SIG-M5 (cell line): ENCODE data around the gene SLC30A2.

Experiments used
- DNase-seq: peaks from one replicate; lab custom pipeline; 2025; lab: John Stamatoyannopoulos, UW

The SLC30A2 gene

GRCh38 chr1:25996966-25997827 lies 48.7 kb downstream of the SLC30A2 start:
- peak; percentile 73 for DNase-seq

GRCh38 chr1:25994402-25995150 lies 51.3 kb downstream of the SLC30A2 start:
- no peak for DNase-seq

GRCh38 chr1:25993197-25993951 lies 52.5 kb downstream of the SLC30A2 start:
- DNase-seq, result no peak

- DNase-seq, result no peak
Measured at GRCh38 chr1:25992689-25993171, 53.2 kb downstream of the SLC30A2 start.

GRCh38 chr1:25991937-25992688 lies 53.8 kb downstream of the SLC30A2 start:
- no peak for DNase-seq

GRCh38 chr1:25990702-25991395 lies 55.1 kb downstream of the SLC30A2 start:
- DNase-seq, result no peak

GRCh38 chr1:25990251-25990650 lies 55.7 kb downstream of the SLC30A2 start:
- no peak for DNase-seq

- DNase-seq, result no peak
Measured at GRCh38 chr1:25989440-25990234, 56.3 kb downstream of the SLC30A2 start.

- no peak for DNase-seq
Measured at GRCh38 chr1:25987951-25988350, 58.0 kb downstream of the SLC30A2 start.
